ENCODE measurements around the gene DMAC1.

DNA sequence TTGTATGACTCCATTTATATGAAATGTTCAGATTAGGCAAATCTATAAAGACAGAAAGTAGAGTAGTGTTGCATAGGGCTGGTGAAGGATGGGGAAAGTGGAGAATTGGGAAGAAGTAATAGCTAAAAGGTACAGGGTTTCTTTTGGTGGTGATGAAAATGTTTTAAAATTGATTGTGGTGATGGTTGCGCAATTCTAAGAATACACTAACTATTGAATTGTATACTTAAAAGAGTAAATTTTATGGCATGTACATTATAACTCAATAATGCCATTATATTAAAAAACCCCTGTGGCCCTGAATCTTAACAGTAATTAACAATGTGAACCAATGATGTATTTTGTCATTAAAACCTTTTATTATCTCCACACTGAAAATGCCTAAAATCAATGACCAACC is 20.4 kb upstream of the DMAC1 start:
- TF ChIP-seq, protein P1, sequence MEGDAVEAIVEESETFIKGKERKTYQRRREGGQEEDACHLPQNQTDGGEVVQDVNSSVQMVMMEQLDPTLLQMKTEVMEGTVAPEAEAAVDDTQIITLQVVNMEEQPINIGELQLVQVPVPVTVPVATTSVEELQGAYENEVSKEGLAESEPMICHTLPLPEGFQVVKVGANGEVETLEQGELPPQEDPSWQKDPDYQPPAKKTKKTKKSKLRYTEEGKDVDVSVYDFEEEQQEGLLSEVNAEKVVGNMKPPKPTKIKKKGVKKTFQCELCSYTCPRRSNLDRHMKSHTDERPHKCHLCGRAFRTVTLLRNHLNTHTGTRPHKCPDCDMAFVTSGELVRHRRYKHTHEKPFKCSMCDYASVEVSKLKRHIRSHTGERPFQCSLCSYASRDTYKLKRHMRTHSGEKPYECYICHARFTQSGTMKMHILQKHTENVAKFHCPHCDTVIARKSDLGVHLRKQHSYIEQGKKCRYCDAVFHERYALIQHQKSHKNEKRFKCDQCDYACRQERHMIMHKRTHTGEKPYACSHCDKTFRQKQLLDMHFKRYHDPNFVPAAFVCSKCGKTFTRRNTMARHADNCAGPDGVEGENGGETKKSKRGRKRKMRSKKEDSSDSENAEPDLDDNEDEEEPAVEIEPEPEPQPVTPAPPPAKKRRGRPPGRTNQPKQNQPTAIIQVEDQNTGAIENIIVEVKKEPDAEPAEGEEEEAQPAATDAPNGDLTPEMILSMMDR (IDR thresholded peaks at IDR 0.05) = no peak
- TF ChIP-seq POLR2A (IDR thresholded peaks at IDR 0.05) = no peak
